HG02981 (cell line): Measurements from ENCODE around the gene GSTCD.
A peak's percentile ranks its signal among the peaks of the same experiment; 100 is the strongest.

Experiments
- ATAC-seq: cut with Tn5 transposase; IDR thresholded peaks from one replicate; pipeline ENCODE4 v1.9.1; 2021; ENCODE audit warnings: mild to moderate bottlenecking, moderate library complexity; ENCODE audit not compliant: unreplicated experiment

Gene GSTCD

GRCh38 chr4:105875233-105875632 lies 166.6 kb downstream of the GSTCD start:
- ATAC-seq = no peak

DNA sequence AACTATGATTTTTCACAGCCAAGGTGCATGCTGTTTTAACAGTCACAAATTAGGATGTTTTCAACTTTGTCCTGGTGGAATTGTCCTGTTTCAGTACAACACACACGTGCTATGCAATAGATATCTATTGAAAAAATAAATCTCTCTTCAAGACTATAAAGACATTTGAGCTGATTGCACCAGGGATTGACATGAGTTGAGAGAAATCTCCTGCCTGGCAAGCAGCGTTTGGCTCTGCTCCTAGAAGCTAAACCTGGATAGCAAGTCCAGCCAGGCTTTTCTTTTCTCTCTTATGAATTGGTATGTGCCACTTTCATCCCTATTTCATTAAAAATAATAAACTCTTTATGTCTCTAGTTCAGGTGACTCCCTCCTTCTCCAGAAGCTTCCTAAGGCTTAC lies 170.1 kb downstream of the GSTCD start:
- ATAC-seq = no peak

DNA sequence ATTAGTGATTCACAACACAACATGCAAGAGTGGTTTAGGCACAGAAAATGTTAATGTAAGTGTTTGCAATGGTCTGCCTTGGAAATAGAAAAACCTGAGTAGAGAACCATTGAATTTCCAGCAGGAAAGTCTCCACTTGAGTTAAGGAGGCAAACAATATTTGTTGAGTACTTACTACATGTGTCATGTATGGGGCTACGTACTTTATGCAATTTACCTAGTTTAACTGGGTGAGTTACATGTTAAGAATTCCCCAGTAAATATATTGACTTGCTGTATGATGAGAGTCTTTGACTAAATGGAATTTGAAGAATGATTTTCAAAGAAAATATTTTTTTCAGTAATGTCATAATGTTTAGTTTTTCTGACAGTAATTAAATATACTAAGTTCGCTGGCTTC lies 178.9 kb downstream of the GSTCD start:
- ATAC-seq = no peak

DNA sequence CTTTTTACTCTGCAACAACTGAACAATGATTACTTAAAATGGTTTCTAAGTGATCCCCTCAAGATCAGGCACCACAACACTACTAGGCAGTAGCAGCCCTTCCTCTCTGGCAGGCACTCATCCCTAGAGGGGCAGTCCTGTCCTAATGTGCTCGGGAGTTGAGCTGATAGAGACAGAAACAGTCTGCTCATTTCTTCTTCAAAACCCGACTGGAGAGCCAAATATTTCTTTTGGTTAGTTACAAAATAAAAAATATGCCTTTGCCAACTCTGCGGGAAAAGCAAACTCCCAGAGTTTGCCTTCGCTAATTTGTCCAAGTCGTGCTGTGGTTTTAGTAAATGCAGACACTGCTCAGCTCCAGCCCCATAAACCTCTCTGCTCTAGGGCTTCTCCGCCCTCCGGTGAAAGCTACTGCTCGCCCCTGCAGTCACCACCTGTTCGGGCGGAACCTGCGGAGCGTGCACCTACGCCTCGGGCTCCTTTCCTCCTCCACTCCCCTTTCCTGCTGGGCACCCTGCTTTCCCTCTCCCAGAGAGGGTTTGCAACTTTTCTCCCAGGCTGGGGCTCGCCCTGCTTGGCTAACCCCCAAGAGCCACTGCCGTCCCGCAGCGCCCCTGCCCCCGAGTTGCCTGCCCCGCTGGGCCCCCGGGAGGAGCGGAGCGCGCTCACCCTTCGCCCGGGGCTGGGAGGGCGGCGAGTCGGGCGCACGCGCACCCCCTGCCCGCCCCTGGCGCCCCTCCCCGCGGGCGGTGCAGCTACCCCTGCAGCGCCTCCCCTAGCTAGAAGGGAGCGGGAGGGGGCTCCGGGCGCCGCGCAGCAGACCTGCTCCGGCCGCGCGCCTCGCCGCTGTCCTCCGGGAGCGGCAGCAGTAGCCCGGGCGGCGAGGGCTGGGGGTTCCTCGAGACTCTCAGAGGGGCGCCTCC lies 186.3 kb downstream of the GSTCD start, which contains the start of gene NPNT:
NPNT (plus strand) TSS at position 812 of the 923 bp plus-strand sequence. CDS start 182 bp downstream, outside the sequence.
- ATAC-seq = peak; percentile 24

- peak; percentile 36 for ATAC-seq
These were observed 187.2 kb downstream of the GSTCD start for GRCh38 chr4:105895583-105896460.

DNA sequence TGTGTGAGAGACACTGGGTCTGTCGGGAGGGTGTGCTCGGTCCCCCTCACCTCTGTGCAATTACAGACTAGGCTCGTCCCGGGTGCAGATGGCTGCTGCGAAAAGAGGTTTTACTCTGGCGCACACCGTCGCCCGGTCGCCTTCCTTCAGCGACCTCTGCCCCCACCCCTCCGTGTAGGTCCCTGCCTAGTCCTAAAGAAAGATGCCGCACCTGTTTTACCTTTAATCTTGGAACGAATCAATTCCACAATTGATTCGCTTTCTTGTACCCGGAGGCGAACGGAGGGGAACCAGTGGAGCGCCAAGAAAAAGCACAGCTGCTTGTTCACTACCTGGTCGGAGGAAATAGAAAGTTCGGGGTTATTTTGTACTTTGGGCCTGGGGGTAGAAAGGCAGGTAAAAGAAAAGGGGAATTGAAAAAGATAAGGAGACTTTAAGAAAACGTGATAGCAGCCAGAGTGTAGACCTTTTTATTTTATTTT lies 187.9 kb downstream of the GSTCD start:
- no peak for ATAC-seq
